ENCODE results near the gene EEA1.

The EEA1 gene

GRCh38 chr12:92939116-92939515, 10.0 kb upstream of the EEA1 start:
- no peak for DNase-seq (ENCODE audit: extremely low spot score, insufficient read length, low read depth)
- FAIRE-seq: no peak

GRCh38 chr12:92938638-92939037, 9.5 kb upstream of the EEA1 start:
- DNase-seq (ENCODE audit: extremely low spot score, insufficient read length, low read depth) (no peak), FAIRE-seq (no peak)

GRCh38 chr12:92938018-92938417, 8.9 kb upstream of the EEA1 start:
- DNase-seq (ENCODE audit: extremely low spot score, insufficient read length, low read depth) (no peak), FAIRE-seq (no peak)

GRCh38 chr12:92933606-92934005, 4.5 kb upstream of the EEA1 start:
- DNase-seq (ENCODE audit: extremely low spot score, insufficient read length, low read depth) (no peak), FAIRE-seq (no peak)

- DNase-seq (ENCODE audit: extremely low spot score, insufficient read length, low read depth) (no peak), FAIRE-seq (no peak)
Observed at GRCh38 chr12:92930421-92930820, 1.3 kb upstream of the EEA1 start.

GRCh38 chr12:92929983-92930382, 888 bp upstream of the EEA1 start:
- DNase-seq (ENCODE audit: extremely low spot score, insufficient read length, low read depth) (no peak), FAIRE-seq (no peak)

GRCh38 chr12:92928421-92928961, 604 bp downstream of the EEA1 start:
- FAIRE-seq (no peak), DNase-seq (ENCODE audit: extremely low spot score, insufficient read length, low read depth) (no peak)

GRCh38 chr12:92927436-92928281, 1.4 kb downstream of the EEA1 start:
- DNase-seq (ENCODE audit: extremely low spot score, insufficient read length, low read depth) (no peak), FAIRE-seq (no peak)

GRCh38 chr12:92927055-92927435, 2.0 kb downstream of the EEA1 start:
- FAIRE-seq: peak; percentile 70
- no peak for DNase-seq (ENCODE audit: extremely low spot score, insufficient read length, low read depth)

- DNase-seq (ENCODE audit: extremely low spot score, insufficient read length, low read depth): no peak
- FAIRE-seq: no peak
Observed at GRCh38 chr12:92926549-92926948, 2.5 kb downstream of the EEA1 start.

GRCh38 chr12:92921877-92922276, 7.2 kb downstream of the EEA1 start:
- DNase-seq (ENCODE audit: extremely low spot score, insufficient read length, low read depth) (no peak), FAIRE-seq (peak; percentile 21)

GRCh38 chr12:92915365-92915764, 13.7 kb downstream of the EEA1 start:
- FAIRE-seq (no peak), DNase-seq (ENCODE audit: extremely low spot score, insufficient read length, low read depth) (no peak)

- FAIRE-seq (no peak), DNase-seq (ENCODE audit: extremely low spot score, insufficient read length, low read depth) (no peak)
Observed at GRCh38 chr12:92914170-92914569, 14.9 kb downstream of the EEA1 start.

GRCh38 chr12:92912672-92913071, 16.4 kb downstream of the EEA1 start:
- DNase-seq (ENCODE audit: extremely low spot score, insufficient read length, low read depth) (no peak), FAIRE-seq (no peak)

GRCh38 chr12:92912052-92912451, 17.0 kb downstream of the EEA1 start:
- FAIRE-seq (no peak), DNase-seq (ENCODE audit: extremely low spot score, insufficient read length, low read depth) (no peak)

- DNase-seq (ENCODE audit: extremely low spot score, insufficient read length, low read depth) (no peak), FAIRE-seq (no peak)
Observed at GRCh38 chr12:92911339-92911738, 17.8 kb downstream of the EEA1 start.

- FAIRE-seq: no peak
- DNase-seq (ENCODE audit: extremely low spot score, insufficient read length, low read depth): no peak
Observed at GRCh38 chr12:92908108-92908507, 21.0 kb downstream of the EEA1 start.

GRCh38 chr12:92905811-92906554, 23.1 kb downstream of the EEA1 start:
- FAIRE-seq (no peak), DNase-seq (ENCODE audit: extremely low spot score, insufficient read length, low read depth) (no peak)

- DNase-seq (ENCODE audit: extremely low spot score, insufficient read length, low read depth) (no peak), FAIRE-seq (no peak)
Observed at GRCh38 chr12:92905258-92905810, 23.8 kb downstream of the EEA1 start.

- DNase-seq (ENCODE audit: extremely low spot score, insufficient read length, low read depth) (no peak), FAIRE-seq (no peak)
Observed at GRCh38 chr12:92900941-92901340, 28.2 kb downstream of the EEA1 start.
